ENCODE data around the gene KAT2A.

Gene KAT2A

DNA sequence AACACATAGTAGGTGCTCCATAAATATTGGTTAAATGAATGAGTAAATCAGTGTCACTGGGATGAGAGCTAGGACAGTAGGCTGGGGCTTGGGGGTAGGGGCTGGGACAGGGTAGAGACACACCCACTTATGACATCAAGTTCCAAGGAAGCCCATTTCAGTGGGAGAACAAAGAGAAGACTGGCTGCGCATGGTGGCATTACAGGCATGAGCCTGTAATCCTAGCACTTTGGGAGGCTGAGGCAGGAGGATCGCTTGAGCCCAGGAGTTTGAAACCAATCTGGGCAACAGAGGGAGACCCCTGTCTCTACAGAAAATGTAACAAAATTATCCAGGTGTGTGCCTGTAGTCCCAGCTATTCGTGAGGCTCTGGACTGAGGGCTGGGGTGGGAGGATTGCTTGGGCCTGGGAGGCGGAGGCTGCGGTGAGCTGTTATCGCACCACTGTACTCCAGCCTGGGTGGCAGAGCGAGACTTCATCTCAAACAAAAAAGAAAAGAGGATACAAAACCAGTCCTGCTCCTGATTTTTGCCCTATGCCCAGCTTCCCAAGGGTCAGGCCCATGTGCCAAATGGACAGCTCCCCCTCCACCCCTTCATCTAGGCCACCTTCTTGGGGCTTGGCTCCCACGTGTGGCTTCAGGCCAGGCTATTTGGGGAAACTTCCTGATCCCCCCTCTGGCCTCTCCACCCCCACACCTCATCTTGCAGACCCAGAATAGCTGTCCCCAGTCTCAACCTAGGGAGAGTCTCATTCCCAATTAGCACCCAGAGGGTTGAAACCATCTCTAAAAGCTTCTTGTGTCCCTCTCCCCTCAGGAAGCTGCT lies 30.0 kb downstream of the KAT2A start:
- DNase-seq, result no peak

DNA sequence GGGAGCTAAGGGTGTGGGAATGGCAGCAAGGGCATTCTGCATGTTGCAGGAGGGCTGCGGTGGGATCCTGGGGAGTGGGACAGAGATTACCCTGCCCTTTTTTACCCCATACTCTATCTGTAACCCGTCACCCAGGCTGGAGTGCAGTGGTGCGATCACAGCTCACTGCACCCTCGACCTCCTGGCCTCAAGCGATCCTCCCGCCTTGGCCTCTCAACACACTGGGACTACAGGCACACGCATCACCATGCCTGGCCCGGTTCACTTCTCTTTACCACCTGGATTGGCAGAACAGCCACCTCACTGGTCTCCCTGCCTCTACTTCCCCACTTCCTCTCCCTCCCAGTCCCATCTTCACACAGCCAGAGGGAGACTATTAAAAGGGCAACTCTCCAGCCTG lies 32.4 kb downstream of the KAT2A start:
- no peak for DNase-seq

- DNase-seq, result no peak
Observed at GRCh38 chr17:42087736-42088705, 33.1 kb downstream of the KAT2A start.

DNA sequence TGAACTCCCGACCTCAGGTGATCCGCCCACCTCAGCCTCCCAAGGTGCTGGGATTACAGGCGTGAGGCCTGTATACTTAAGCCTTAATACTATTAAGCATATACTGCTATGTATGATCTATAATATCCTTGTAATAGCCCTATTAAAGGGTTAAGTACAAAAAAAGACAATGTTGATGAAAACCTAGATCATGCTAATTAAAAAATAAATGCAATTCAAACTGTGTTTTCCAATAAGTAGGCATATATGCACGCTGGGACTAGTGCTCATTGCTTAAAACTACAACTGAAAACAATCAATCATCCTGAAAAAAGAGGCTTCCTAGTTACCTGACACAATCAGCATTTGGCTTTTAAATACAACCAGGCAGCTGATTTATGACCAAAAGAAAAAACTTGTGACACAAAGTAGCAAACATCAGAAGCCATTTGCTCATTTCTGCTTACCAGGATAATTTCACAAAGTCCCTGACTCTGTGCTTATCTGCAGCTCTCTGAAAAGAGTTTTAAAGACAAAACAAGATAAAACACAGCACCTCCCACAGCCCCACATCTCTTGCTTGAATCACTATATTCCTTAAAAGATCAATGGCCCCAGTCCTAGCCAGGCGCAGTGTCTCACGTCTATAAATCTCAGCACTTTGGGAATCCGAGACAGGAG lies 34.0 kb downstream of the KAT2A start:
- DNase-seq, result no peak

- no peak for DNase-seq
Observed at GRCh38 chr17:42081516-42082129, 39.5 kb downstream of the KAT2A start.

DNA sequence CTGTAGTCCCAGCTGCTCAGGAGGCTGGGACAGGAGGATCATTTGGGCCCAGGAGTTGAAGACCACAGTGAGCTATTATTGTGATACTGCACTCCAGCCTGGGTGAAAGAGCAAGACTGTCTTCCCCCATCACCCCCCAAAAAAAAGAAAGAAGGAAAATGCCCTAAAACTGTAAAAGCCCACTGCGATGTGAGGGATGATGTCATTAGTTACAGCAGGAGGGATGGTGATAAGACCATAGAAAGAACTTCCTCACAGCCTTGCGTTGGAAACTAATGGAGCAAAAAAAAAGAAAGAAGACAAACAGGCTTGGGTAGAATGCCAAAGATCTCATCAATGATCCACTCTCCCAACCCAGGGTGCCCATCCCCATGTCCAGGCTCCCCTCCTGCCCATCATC lies 41.6 kb downstream of the KAT2A start:
- no peak for DNase-seq

- DNase-seq, result no peak
Observed at GRCh38 chr17:42078396-42079043, 42.6 kb downstream of the KAT2A start.

DNA sequence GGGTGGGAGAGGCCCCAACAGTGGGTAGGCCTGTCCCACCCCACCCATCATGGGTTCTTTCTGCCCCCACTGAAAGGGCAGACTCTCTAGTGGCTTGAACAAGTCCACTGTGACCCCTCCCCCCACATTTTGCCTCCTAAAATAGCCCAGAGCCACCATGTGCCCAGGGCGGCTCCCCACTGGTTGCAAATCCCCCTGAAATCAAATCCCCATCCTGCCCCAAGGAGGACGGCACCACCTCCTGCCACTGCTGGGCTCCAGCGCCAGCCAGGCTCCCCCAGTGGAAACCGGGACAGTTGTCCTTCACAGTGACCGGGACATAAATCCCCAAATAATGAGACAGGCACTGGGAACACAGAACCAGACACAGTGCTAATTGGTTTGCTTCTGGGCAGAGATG lies 43.4 kb downstream of the KAT2A start:
- no peak for DNase-seq

DNA sequence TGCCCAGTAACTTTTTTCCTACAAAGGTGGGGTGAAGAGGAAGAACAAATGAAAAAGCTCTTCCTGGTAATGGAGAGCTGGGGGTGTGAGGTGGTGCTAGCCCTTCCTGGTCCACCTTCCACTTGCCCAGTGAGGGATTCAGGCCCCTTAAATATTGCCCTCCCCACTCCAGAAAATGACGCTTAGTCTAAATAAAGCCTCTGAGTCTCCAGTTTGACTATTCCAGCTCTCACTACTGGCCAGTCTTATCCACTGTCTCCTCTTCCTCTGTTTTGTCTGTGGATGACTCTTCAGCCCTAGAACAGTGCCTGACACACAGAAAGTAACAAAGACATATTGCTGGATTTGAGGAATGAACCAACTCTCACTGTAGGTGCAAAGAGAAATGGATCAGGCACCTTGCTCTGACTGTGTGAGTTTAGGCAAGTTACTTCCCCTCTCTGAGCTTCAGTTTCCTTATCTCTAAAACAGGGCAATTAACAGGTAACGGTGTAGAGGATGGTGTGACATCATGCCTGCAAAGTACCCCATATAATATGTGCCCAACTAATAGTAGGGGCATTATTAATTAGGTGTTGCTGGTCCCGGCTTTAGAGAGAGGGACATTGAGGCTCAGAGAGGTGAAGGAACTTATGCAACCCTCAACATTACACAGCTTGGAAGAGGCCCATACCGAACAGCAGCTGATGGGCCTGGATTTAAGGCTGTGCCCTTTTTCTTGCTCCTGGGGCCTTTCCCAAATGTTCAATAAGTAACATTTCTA lies 44.2 kb downstream of the KAT2A start:
- no peak for DNase-seq

DNA sequence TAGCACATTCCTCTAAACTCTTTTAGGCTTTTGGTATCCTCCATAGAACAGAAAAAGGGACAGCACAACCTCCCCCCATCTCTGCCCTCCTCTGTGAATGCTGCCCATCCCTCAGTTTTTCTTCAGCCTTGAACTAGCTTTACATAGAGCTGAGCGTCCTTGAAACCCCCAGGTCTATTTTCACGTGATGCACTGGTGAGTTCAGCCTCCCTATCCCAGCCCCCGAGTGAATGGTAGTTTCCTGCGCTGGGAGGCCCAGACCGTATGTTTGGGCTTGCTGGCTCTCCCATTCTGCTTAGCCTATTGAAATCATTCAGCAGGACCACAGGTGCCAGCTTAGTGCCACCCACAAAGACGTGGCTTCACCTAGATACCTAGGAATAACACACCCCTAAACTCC lies 45.4 kb downstream of the KAT2A start:
- no peak for DNase-seq

GRCh38 chr17:42072323-42073187 lies 48.6 kb downstream of the KAT2A start:
- no peak for DNase-seq

GRCh38 chr17:42071810-42072209 lies 49.4 kb downstream of the KAT2A start:
- no peak for DNase-seq

- no peak for DNase-seq
Observed at GRCh38 chr17:42068979-42069378, 52.2 kb downstream of the KAT2A start.

- peak; percentile 75 for DNase-seq
Observed at GRCh38 chr17:42067371-42068091, 53.6 kb downstream of the KAT2A start.

DNA sequence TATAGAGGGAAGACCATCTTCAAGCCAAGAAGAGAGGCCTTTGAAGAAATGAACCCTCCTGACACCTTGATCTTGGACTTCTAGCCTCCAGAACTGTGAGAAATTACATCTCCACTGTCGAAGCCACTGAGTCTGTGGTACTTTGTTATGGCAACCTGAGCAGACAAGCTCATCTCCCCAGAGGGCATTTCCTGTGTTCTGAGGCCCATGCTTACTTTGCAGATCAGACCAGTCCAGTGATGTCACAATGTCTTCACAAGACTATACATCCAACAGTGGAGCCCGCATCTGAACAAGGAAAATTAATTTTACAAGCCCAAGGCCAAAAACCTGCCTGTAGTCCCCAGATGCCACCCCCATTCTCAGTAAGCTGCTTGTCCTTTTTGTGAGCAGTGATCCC lies 56.0 kb downstream of the KAT2A start:
- no peak for DNase-seq
